ENCODE data around the gene PPIAL4G. TPM values are rescaled to one million over a fixed set of nuclear protein-coding genes. Genes with fewer than 3 reads are reported as not detected.
A peak's percentile ranks its signal among the peaks of the same experiment; 100 is the strongest.
"Not testable (repeated sequence)": the region's sequence is repeated elsewhere in the genome, so short reads cannot be mapped to it uniquely, and the experiment has no call there.

The PPIAL4G gene
- total and polyA plus RNA-seq, 10 of the 15 experiments (the other 5 are each of a cell fraction or from before 2014, with no cell fraction given): not detected

GRCh38 chr1:148529101-148529567 lies 46.0 kb upstream of the PPIAL4G start:
- H3K4me2 ChIP-seq (ENCODE audit: control insufficient read depth, insufficient read depth); POLR2A ChIA-PET; H3K36me3 ChIP-seq (ENCODE audit: control insufficient read depth in 2 of 2, insufficient read depth in 2 of 2, low read length in 1 of 2); H3K9me3 ChIP-seq (replicated peaks; ENCODE audit: control insufficient read depth, insufficient read depth, low read length); H3K79me2 ChIP-seq (ENCODE audit: control insufficient read depth, insufficient read depth, low read length); RAD21 ChIA-PET (ENCODE audit: unreplicated experiment); H3K9ac ChIP-seq (ENCODE audit: control insufficient read depth, insufficient read depth, low read length); FAIRE-seq; DNase-seq (ENCODE audit: low read depth, low spot score); in situ Hi-C loops (cut with MboI); H3K27ac ChIP-seq (ENCODE audit: control insufficient read depth, insufficient read depth); ATAC-seq; SMC1A ChIA-PET (ENCODE audit: uncharacterized antibody, unreplicated experiment); H4K20me1 ChIP-seq (ENCODE audit: control insufficient read depth, insufficient read depth); H3K27me3 ChIP-seq (replicated peaks in 1 of 2; ENCODE audit: control insufficient read depth in 2 of 2, insufficient read depth in 2 of 2, low read length in 1 of 2); H3K4me3 ChIP-seq; H3K4me1 ChIP-seq (ENCODE audit: control insufficient read depth, insufficient read depth, low read length); BruUV-seq (replicated peaks); CTCF ChIA-PET; H2AFZ ChIP-seq (ENCODE audit: control insufficient read depth, low read depth, low read length): not testable (repeated sequence)
- intact Hi-C loops (cut with micrococcal nuclease; ENCODE audit: unreplicated experiment): loop anchor here (10.0 kb wide), 1 partner anchor 194 kb away; no protein-coding TSS in a partner anchor
- WGBS (ENCODE audit: insufficient coverage, insufficient replicate concordance, low lambda C conversion rate, missing lambda C conversion rate): 17% methylated on average over 15 of the region's 25 CpGs
- TF ChIP-seq IKZF2 (IDR thresholded peaks at IDR 0.05) (0 out of 4 replicates have a peak, but pooled peaks of 1 of the 2 experiments have one; percentile 10), SREBF2 (IDR thresholded peaks at IDR 0.05; ENCODE audit: low read length) (peak; percentile 75), ZNF217 (IDR thresholded peaks at IDR 0.05) (peak; percentile 42; the same call in 1 of the 2 replicates), ZNF24 (IDR thresholded peaks at IDR 0.05) (peak; percentile 98), ZSCAN29 (IDR thresholded peaks at IDR 0.05) (0 out of 2 replicates have a peak, but pooled peaks have one; percentile 68)

GRCh38 chr1:148528591-148528990 lies 45.5 kb upstream of the PPIAL4G start:
- H4K20me1 ChIP-seq (ENCODE audit: control insufficient read depth, insufficient read depth); H3K4me1 ChIP-seq (ENCODE audit: control insufficient read depth, insufficient read depth, low read length); DNase-seq (ENCODE audit: low read depth, low spot score); FAIRE-seq; CTCF ChIA-PET; H2AFZ ChIP-seq (ENCODE audit: control insufficient read depth, low read depth, low read length); H3K9me3 ChIP-seq (replicated peaks; ENCODE audit: control insufficient read depth, insufficient read depth, low read length); H3K27me3 ChIP-seq (replicated peaks in 1 of 2; ENCODE audit: control insufficient read depth in 2 of 2, insufficient read depth in 2 of 2, low read length in 1 of 2); H3K27ac ChIP-seq (ENCODE audit: control insufficient read depth, insufficient read depth); H3K9ac ChIP-seq (ENCODE audit: control insufficient read depth, insufficient read depth, low read length); H3K4me2 ChIP-seq (ENCODE audit: control insufficient read depth, insufficient read depth); H3K79me2 ChIP-seq (ENCODE audit: control insufficient read depth, insufficient read depth, low read length); H3K4me3 ChIP-seq; RAD21 ChIA-PET (ENCODE audit: unreplicated experiment); POLR2A ChIA-PET; SMC1A ChIA-PET (ENCODE audit: uncharacterized antibody, unreplicated experiment); in situ Hi-C loops (cut with MboI); ATAC-seq; H3K36me3 ChIP-seq (ENCODE audit: control insufficient read depth in 2 of 2, insufficient read depth in 2 of 2, low read length in 1 of 2); BruUV-seq (replicated peaks): not testable (repeated sequence)
- WGBS (ENCODE audit: insufficient coverage, insufficient replicate concordance, low lambda C conversion rate, missing lambda C conversion rate): 0% methylated on average over 3 of the region's 24 CpGs
- intact Hi-C loops (cut with micrococcal nuclease; ENCODE audit: unreplicated experiment): loop anchor here (10.0 kb wide), 1 partner anchor 194 kb away; no protein-coding TSS in a partner anchor

GRCh38 chr1:148526587-148526986 lies 43.5 kb upstream of the PPIAL4G start:
- H2AFZ ChIP-seq (ENCODE audit: control insufficient read depth, low read depth, low read length); in situ Hi-C loops (cut with MboI); H3K4me3 ChIP-seq; H3K27me3 ChIP-seq (replicated peaks in 1 of 2; ENCODE audit: control insufficient read depth in 2 of 2, insufficient read depth in 2 of 2, low read length in 1 of 2); H3K36me3 ChIP-seq (ENCODE audit: control insufficient read depth in 2 of 2, insufficient read depth in 2 of 2, low read length in 1 of 2); SMC1A ChIA-PET (ENCODE audit: uncharacterized antibody, unreplicated experiment); H3K9ac ChIP-seq (ENCODE audit: control insufficient read depth, insufficient read depth, low read length); BruUV-seq (replicated peaks); H3K9me3 ChIP-seq (replicated peaks; ENCODE audit: control insufficient read depth, insufficient read depth, low read length); FAIRE-seq; RAD21 ChIA-PET (ENCODE audit: unreplicated experiment); CTCF ChIA-PET; H3K4me1 ChIP-seq (ENCODE audit: control insufficient read depth, insufficient read depth, low read length); ATAC-seq; H4K20me1 ChIP-seq (ENCODE audit: control insufficient read depth, insufficient read depth); POLR2A ChIA-PET; H3K4me2 ChIP-seq (ENCODE audit: control insufficient read depth, insufficient read depth); DNase-seq (ENCODE audit: low read depth, low spot score); H3K79me2 ChIP-seq (ENCODE audit: control insufficient read depth, insufficient read depth, low read length); H3K27ac ChIP-seq (ENCODE audit: control insufficient read depth, insufficient read depth): not testable (repeated sequence)
- 50% methylated on average over 2 of the region's 2 CpGs for WGBS (ENCODE audit: insufficient coverage, insufficient replicate concordance, low lambda C conversion rate, missing lambda C conversion rate)
- intact Hi-C loops (cut with micrococcal nuclease; ENCODE audit: unreplicated experiment): loop anchor here (10.0 kb wide), 1 partner anchor 192 kb away; no protein-coding TSS in a partner anchor
